Trophoblast cell (in vitro differentiated cells and primary cell): Measurements from ENCODE around the gene JAZF1.
A peak's percentile ranks its signal among the peaks of the same experiment; 100 is the strongest.

Experiments
- DNase-seq, 2 donors: peaks; one replicate each; pipeline ENCODE4 v3.0.0-alpha.2; 2016
- H2AFZ ChIP-seq: 2 replicates; pipeline ENCODE4 v1.6.1; 2013; ENCODE audit warnings: low read length, moderate library complexity, mild to moderate bottlenecking; ENCODE audit not compliant: insufficient read depth, poor library complexity
- H2AK5ac ChIP-seq: 2 replicates; pipeline ENCODE4 v1.6.1; 2013; ENCODE audit warnings: mild to moderate bottlenecking, low read length
- H2BK120ac ChIP-seq: 2 replicates; pipeline ENCODE4 v1.6.1; 2013; ENCODE audit warnings: low read length, mild to moderate bottlenecking, moderate library complexity; ENCODE audit not compliant: insufficient read depth, poor library complexity
- H2BK12ac ChIP-seq: 2 replicates; pipeline ENCODE4 v1.6.1; 2013; ENCODE audit warnings: mild to moderate bottlenecking, low read length, moderate library complexity
- H2BK5ac ChIP-seq: 2 replicates; pipeline ENCODE4 v1.6.1; 2013; ENCODE audit warnings: low read length, low read depth, moderate library complexity, mild to moderate bottlenecking; ENCODE audit not compliant: poor library complexity
- H3K14ac ChIP-seq: 2 replicates; pipeline ENCODE4 v1.6.1; 2013; ENCODE audit warnings: mild to moderate bottlenecking, low read length
- H3K18ac ChIP-seq: 2 replicates; pipeline ENCODE4 v1.6.1; 2013; ENCODE audit warnings: mild to moderate bottlenecking, low read length
- H3K23ac ChIP-seq: 2 replicates; pipeline ENCODE4 v1.6.1; 2013; ENCODE audit warnings: low read length
- H3K27ac ChIP-seq: 2 replicates; pipeline ENCODE4 v1.5.1; 2013; ENCODE audit warnings: low read depth, mild to moderate bottlenecking, inconsistent platforms, low read length, moderate library complexity
- H3K27me3 ChIP-seq: 2 replicates; pipeline ENCODE4 v1.6.1; 2013; ENCODE audit warnings: inconsistent platforms, mild to moderate bottlenecking, low read length, moderate library complexity; ENCODE audit not compliant: insufficient read depth
- H3K36me3 ChIP-seq, 2 experiments: 1 replicate in 1 of 2; 2 replicates in 1 of 2; pipeline ENCODE4 v1.6.1; 2013; ENCODE audit warnings: low read length in 2 of 2, mild to moderate bottlenecking in 2 of 2, moderate library complexity in 1 of 2; ENCODE audit not compliant: insufficient read depth in 2 of 2, control insufficient read depth in 1 of 2
- H3K4ac ChIP-seq: 2 replicates; pipeline ENCODE4 v1.6.1; 2013; ENCODE audit warnings: low read depth, mild to moderate bottlenecking, low read length, moderate library complexity
- H3K4me1 ChIP-seq, 2 experiments: 1 replicate in 1 of 2; 2 replicates in 1 of 2; pipeline ENCODE4 v1.6.1; 2013; ENCODE audit warnings: low read length in 2 of 2, mild to moderate bottlenecking in 2 of 2, moderate library complexity in 1 of 2; ENCODE audit not compliant: insufficient read depth in 2 of 2, control insufficient read depth in 1 of 2
- H3K4me2 ChIP-seq: 2 replicates; pipeline ENCODE4 v1.6.1; 2013; ENCODE audit warnings: inconsistent platforms, mild to moderate bottlenecking, low read length, moderate library complexity
- H3K4me3 ChIP-seq: 2 replicates; pipeline ENCODE4 v1.5.1; 2013; ENCODE audit warnings: mild to moderate bottlenecking, low read depth, low read length, inconsistent platforms
- H3K79me1 ChIP-seq: one replicate; pipeline ENCODE4 v1.6.1; 2013; ENCODE audit warnings: low read length
- H3K79me2 ChIP-seq: 2 replicates; pipeline ENCODE4 v1.6.1; 2013; ENCODE audit warnings: low read length, mild to moderate bottlenecking; ENCODE audit not compliant: control insufficient read depth, insufficient read depth, poor library complexity
- H3K9ac ChIP-seq: 2 replicates; pipeline ENCODE4 v1.6.1; 2013; ENCODE audit warnings: mild to moderate bottlenecking, low read length
- H3K9me3 ChIP-seq: 2 replicates; pipeline ENCODE4 v1.6.1; 2013; ENCODE audit warnings: low read depth, mild to moderate bottlenecking, control low read depth, inconsistent platforms, low read length; ENCODE audit not compliant: insufficient read depth
- H4K12ac ChIP-seq: 2 replicates; pipeline ENCODE4 v1.6.1; 2013; ENCODE audit warnings: low read depth, mild to moderate bottlenecking, low read length, moderate library complexity
- H4K8ac ChIP-seq: 2 replicates; pipeline ENCODE4 v1.6.1; 2013; ENCODE audit warnings: low read depth, mild to moderate bottlenecking, low read length, moderate library complexity
- H4K91ac ChIP-seq: one replicate; pipeline ENCODE4 v1.6.1; 2013; ENCODE audit warnings: low read depth, mild to moderate bottlenecking, low read length, moderate library complexity
- WGBS: extraction: QIAGEN DNeasy Blood & Tissue Kit; methylation state at CpG from one replicate; pipeline ENCODE4 v1.1.7; 2013; ENCODE audit warnings: missing lambda C conversion rate; ENCODE audit not compliant: insufficient read length, insufficient coverage; ENCODE audit errors: extremely low coverage; 5-methylcytosine and 5-hydroxymethylcytosine counted together

Gene JAZF1

DNA sequence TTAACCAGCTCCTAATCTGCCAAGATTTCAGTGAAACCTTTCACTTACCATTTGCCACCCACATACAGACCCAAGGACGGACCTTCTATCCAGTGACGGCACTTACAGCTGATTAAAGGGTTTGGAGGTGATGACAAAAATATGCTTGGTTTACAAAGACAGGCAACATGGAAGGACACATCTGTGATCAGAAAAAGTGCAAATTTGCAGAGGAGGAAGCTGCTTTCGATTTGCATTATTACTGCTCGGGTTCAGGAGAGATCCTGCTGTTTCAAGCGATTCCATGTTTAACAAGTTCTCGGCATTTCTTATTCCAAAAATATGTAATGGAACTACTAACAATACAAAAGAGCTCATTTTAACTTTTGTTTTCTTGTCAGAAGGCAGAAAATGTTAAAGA lies 109.0 kb downstream of the JAZF1 start:
- H3K4me3 ChIP-seq, result no peak overlapping the region
- H3K27me3 ChIP-seq, result no peaks in the 10 kb centered on the region
- H2AFZ ChIP-seq, result no peak overlapping the region
- no peak overlapping the region for H2AK5ac ChIP-seq
- no peaks in the 10 kb centered on the region for H3K9me3 ChIP-seq
- H3K18ac ChIP-seq, result no peak overlapping the region
- no peak overlapping the region for H3K4ac ChIP-seq
- H2BK12ac ChIP-seq, result no peak overlapping the region
- H2BK120ac ChIP-seq, result no peak overlapping the region
- peaks cover 0 to 3% of the 10 kb centered on the region in 2 experiments for H3K4me1 ChIP-seq
- no peak overlapping the region for H4K12ac ChIP-seq
- no peak overlapping the region for H3K23ac ChIP-seq
- no peak overlapping the region for H3K14ac ChIP-seq
- H4K8ac ChIP-seq, result no peak overlapping the region
- H3K79me1 ChIP-seq, result peaks cover 16% of the 10 kb centered on the region
- WGBS, result no CpG with 5 or more reads among the region's 6 CpGs
- no peak overlapping the region for H3K4me2 ChIP-seq
- H2BK5ac ChIP-seq, result no peak overlapping the region
- no peaks in the 10 kb centered on the region for H3K36me3 ChIP-seq
- peaks cover 5% of the 10 kb centered on the region for H3K79me2 ChIP-seq
- H3K27ac ChIP-seq, result no peak overlapping the region
- H3K9ac ChIP-seq, result no peak overlapping the region
- DNase-seq, result no peak
- H4K91ac ChIP-seq, result no peak overlapping the region

DNA sequence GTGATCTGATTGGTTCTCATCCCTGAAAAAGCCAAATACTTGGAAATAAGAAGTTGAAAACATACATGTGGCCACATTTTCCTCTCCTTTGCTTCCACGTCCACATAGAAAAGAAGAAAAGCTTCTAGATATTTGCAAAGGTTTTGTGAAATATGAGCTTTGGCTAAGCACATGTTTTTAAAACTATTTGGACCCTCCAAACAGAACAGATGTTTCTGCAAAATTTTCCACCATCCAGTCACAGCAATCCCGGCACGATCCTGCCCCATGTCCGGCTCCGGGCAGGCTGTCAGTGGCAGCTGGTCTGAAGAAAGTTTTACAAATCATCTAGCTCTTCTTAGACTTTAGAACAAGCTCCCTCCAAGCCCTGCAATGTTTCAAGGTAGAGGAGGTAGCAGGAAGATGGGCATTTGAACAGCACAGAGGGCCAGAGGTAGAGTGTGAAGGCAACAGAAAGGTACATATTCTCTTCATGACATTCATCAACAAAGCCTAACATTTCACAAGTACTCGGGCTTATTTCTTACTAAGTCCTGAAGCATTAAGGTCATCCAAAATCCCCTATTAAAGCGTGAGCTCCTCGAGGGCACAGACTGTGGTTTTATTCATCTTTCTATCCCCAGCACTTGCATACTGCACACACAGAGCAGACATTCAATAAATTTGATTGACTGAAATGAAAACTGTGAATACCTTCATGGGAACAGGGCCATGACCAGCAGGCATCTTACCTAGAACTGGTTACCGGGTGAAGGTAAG lies 110.1 kb downstream of the JAZF1 start:
- Histone ChIP-seq H2AK5ac (peak overlapping the region; percentile 59), H3K36me3 (no peaks in the 10 kb centered on the region), H3K4ac (no peak overlapping the region), H3K4me2 (no peak overlapping the region), H3K23ac (no peak overlapping the region), H3K27me3 (no peaks in the 10 kb centered on the region), H3K27ac (no peak overlapping the region), H2BK120ac (peak overlapping the region; percentile 5), H2BK12ac (no peak overlapping the region), H2BK5ac (no peak overlapping the region), H3K4me3 (no peak overlapping the region), H3K18ac (no peak overlapping the region), H3K9ac (no peak overlapping the region), H3K4me1 (peaks cover 3 to 4% of the 10 kb centered on the region in 2 experiments), H3K79me1 (peaks cover 18% of the 10 kb centered on the region), H4K8ac (no peak overlapping the region), H3K14ac (peak overlapping the region; percentile 44), H4K91ac (peak overlapping the region; percentile 42), H2AFZ (no peak overlapping the region), H4K12ac (no peak overlapping the region), H3K9me3 (no peaks in the 10 kb centered on the region), H3K79me2 (peaks cover 5% of the 10 kb centered on the region)
- WGBS, result no CpG with 5 or more reads among the region's 9 CpGs
- no peak for DNase-seq

DNA sequence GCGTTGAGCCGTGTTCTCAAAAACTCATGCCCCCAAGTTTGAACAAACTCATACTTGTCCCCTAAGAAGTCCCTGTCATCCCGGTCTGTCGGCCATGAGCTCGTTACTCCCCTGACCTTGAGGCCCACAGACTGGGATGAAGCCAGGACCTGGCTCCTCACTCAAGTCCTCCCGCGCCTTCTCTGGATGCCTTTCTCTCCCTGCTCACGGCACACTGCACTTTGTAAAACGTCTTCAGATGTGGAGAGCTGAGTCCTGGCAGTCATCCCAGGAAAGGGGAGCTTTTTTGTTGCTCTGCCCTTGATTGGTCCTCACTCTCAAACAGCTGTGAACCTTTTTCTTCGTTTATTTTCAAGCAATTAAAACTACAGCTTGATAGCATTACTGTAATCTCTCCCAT lies 110.8 kb downstream of the JAZF1 start:
- Histone ChIP-seq H3K4me2 (no peak overlapping the region), H2BK5ac (peak overlapping the region; percentile 74), H3K14ac (peak overlapping the region; percentile 68), H3K9me3 (no peaks in the 10 kb centered on the region), H2BK120ac (peak overlapping the region; percentile 58), H2AFZ (no peak overlapping the region), H2AK5ac (peak overlapping the region; percentile 35), H3K79me2 (peaks cover 3% of the 10 kb centered on the region), H3K36me3 (no peaks in the 10 kb centered on the region), H3K4me1 (peaks cover 3 to 4% of the 10 kb centered on the region in 2 experiments), H4K91ac (peak overlapping the region; percentile 75), H3K27ac (no peak overlapping the region), H3K23ac (no peak overlapping the region), H3K79me1 (peaks cover 14% of the 10 kb centered on the region), H2BK12ac (peak overlapping the region; percentile 77), H3K27me3 (no peaks in the 10 kb centered on the region), H4K12ac (peak overlapping the region; percentile 38), H3K9ac (no peak overlapping the region), H3K4me3 (no peak overlapping the region), H3K4ac (no peak overlapping the region), H3K18ac (peak overlapping the region; percentile 29), H4K8ac (peak overlapping the region; percentile 75)
- WGBS, result no CpG with 5 or more reads among the region's 10 CpGs
- no peak for DNase-seq

DNA sequence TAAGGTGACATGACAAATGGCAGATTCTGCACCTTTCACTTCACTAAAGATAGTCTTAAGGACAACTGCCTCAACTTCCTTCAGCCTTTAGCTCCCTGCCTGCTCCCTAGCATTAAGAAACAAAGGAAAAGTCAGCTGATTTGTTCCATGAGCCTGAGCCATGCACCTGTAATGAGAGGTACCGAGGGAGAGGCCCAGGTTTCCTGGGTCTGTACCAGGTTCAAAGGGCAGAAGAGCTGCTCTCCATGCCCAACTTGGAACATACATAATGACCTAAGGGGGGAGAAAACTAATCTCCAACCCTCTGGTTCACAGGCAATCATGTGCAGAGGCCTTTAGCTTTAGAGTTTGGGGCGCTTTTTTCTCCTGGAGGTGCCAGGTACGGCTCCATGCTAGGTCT lies 111.2 kb downstream of the JAZF1 start:
- no peak overlapping the region for H4K12ac ChIP-seq

More for the DNA sequence above, 111.2 kb downstream of the JAZF1 start:
- no peaks in the 10 kb centered on the region for H3K9me3 ChIP-seq
- H3K18ac ChIP-seq, result peak overlapping the region; percentile 47
- H2BK120ac ChIP-seq, result peak overlapping the region; percentile 58
- H2BK12ac ChIP-seq, result peak overlapping the region; percentile 22
- H3K4me3 ChIP-seq, result no peak overlapping the region
- H3K23ac ChIP-seq, result no peak overlapping the region
- H2AK5ac ChIP-seq, result peak overlapping the region; percentile 35
- WGBS, result no CpG with 5 or more reads among the region's 3 CpGs
- peaks cover 3 to 4% of the 10 kb centered on the region in 2 experiments for H3K4me1 ChIP-seq
- H3K4me2 ChIP-seq, result no peak overlapping the region
- H2BK5ac ChIP-seq, result peak overlapping the region; percentile 64
- peaks cover 14% of the 10 kb centered on the region for H3K79me1 ChIP-seq
- DNase-seq, result no peak
- H3K9ac ChIP-seq, result no peak overlapping the region
- no peak overlapping the region for H4K8ac ChIP-seq
- H2AFZ ChIP-seq, result no peak overlapping the region
- H4K91ac ChIP-seq, result peak overlapping the region; percentile 75
- no peak overlapping the region for H3K4ac ChIP-seq
- H3K27ac ChIP-seq, result no peak overlapping the region
- H3K27me3 ChIP-seq, result no peaks in the 10 kb centered on the region
- no peaks in the 10 kb centered on the region for H3K36me3 ChIP-seq
- H3K14ac ChIP-seq, result peak overlapping the region; percentile 68
- peaks cover 3% of the 10 kb centered on the region for H3K79me2 ChIP-seq
